ENCODE results near the gene CPNE4.

The CPNE4 gene

DNA sequence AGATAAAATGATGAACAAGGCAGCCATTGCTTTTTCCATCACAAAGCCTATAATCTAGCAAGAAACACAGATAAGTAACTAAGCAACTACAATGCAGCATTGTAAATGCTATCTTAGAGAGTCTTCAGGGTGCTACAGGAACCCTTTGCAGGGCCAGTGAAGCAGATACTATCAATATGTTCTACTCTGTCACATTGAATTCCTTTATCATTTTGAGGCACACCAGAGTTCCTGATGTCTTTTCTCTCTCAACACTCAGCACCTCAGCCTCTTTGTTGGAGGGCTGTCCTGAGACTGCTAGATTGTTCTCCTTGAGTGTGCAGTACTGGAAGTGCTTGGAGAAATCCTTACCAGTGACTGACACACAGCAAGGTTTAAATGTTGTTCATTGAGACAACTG lies 424.6 kb downstream of the CPNE4 start:
- Histone ChIP-seq H3K4me3 (ENCODE audit: low read depth, low read length) (no peak overlapping the region), H3K27me3 (ENCODE audit: control insufficient read depth, insufficient read depth, low read length) (no peaks in the 10 kb centered on the region), H3K4me1 (ENCODE audit: control insufficient read depth, insufficient read depth, low read length) (no peaks in the 10 kb centered on the region), H3K9me3 (ENCODE audit: control insufficient read depth, insufficient read depth, low read length) (no peaks in the 10 kb centered on the region), H3K9ac (ENCODE audit: low read depth, low read length) (no peak overlapping the region), H3K36me3 (ENCODE audit: control insufficient read depth, insufficient read depth, low read length) (no peaks in the 10 kb centered on the region)

- H3K36me3 ChIP-seq (ENCODE audit: control insufficient read depth, insufficient read depth, low read length): no peaks in the 10 kb centered on the region
- H3K9ac ChIP-seq (ENCODE audit: low read depth, low read length): no peak overlapping the region
- no peaks in the 10 kb centered on the region for H3K9me3 ChIP-seq (ENCODE audit: control insufficient read depth, insufficient read depth, low read length)
- no peaks in the 10 kb centered on the region for H3K27me3 ChIP-seq (ENCODE audit: control insufficient read depth, insufficient read depth, low read length)
- no peak overlapping the region for H3K4me3 ChIP-seq (ENCODE audit: low read depth, low read length)
- H3K4me1 ChIP-seq (ENCODE audit: control insufficient read depth, insufficient read depth, low read length): no peaks in the 10 kb centered on the region
Observed at GRCh38 chr3:131608741-131609140, 426.1 kb downstream of the CPNE4 start.

- no peak overlapping the region for H3K9ac ChIP-seq (ENCODE audit: low read depth, low read length)
- no peaks in the 10 kb centered on the region for H3K27me3 ChIP-seq (ENCODE audit: control insufficient read depth, insufficient read depth, low read length)
- no peaks in the 10 kb centered on the region for H3K36me3 ChIP-seq (ENCODE audit: control insufficient read depth, insufficient read depth, low read length)
- no peaks in the 10 kb centered on the region for H3K9me3 ChIP-seq (ENCODE audit: control insufficient read depth, insufficient read depth, low read length)
- no peak overlapping the region for H3K4me3 ChIP-seq (ENCODE audit: low read depth, low read length)
- no peaks in the 10 kb centered on the region for H3K4me1 ChIP-seq (ENCODE audit: control insufficient read depth, insufficient read depth, low read length)
Observed at GRCh38 chr3:131608296-131608695, 426.5 kb downstream of the CPNE4 start.

DNA sequence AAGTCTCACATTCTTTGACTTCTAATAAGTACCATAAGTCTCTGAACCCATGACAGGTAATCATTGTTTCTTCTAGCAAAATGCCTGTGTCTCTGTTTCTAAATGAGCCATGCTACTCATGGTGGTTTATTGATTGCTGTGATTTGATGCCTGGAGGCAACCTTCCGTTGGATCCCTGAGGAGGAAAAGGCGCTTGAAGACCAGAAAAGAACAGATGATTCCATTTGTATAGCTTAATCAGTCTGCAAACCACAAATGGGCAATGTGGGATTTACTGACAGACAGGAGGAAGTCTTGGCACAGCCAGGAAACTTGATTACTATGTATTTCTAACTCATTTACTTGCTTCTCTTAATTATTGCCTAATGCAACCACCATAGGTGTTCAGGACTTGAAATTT lies 428.9 kb downstream of the CPNE4 start:
- H3K9me3 ChIP-seq (ENCODE audit: control insufficient read depth, insufficient read depth, low read length): no peaks in the 10 kb centered on the region
- no peak overlapping the region for H3K4me3 ChIP-seq (ENCODE audit: low read depth, low read length)
- H3K27me3 ChIP-seq (ENCODE audit: control insufficient read depth, insufficient read depth, low read length): no peaks in the 10 kb centered on the region
- no peaks in the 10 kb centered on the region for H3K4me1 ChIP-seq (ENCODE audit: control insufficient read depth, insufficient read depth, low read length)
- H3K9ac ChIP-seq (ENCODE audit: low read depth, low read length): no peak overlapping the region
- H3K36me3 ChIP-seq (ENCODE audit: control insufficient read depth, insufficient read depth, low read length): no peaks in the 10 kb centered on the region

GRCh38 chr3:131602011-131602779 lies 432.6 kb downstream of the CPNE4 start:
- Histone ChIP-seq H3K9ac (ENCODE audit: low read depth, low read length) (no peak overlapping the region), H3K36me3 (ENCODE audit: control insufficient read depth, insufficient read depth, low read length) (no peaks in the 10 kb centered on the region), H3K27me3 (ENCODE audit: control insufficient read depth, insufficient read depth, low read length) (no peaks in the 10 kb centered on the region), H3K4me1 (ENCODE audit: control insufficient read depth, insufficient read depth, low read length) (no peaks in the 10 kb centered on the region), H3K4me3 (ENCODE audit: low read depth, low read length) (no peak overlapping the region), H3K9me3 (ENCODE audit: control insufficient read depth, insufficient read depth, low read length) (no peaks in the 10 kb centered on the region)

DNA sequence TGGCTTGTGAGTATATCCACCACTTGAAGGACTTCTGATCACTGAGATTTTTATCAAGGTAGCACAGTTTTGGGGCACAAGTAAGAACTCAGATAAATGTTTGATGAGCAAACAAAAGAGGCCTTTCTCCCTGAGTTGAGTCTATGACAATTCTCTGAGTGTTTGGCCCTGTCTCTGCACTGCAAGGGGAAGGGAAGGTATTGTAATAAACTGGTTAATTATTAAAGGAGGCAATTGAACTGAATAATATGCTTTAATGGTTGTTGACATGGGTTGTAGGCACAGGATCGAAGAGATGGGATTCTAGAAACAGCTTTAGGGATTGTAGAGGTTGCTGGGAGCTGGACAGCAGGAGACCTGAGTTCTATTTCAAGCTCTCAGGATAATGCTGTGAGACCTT lies 437.0 kb downstream of the CPNE4 start:
- Histone ChIP-seq H3K36me3 (ENCODE audit: control insufficient read depth, insufficient read depth, low read length) (no peaks in the 10 kb centered on the region), H3K9me3 (ENCODE audit: control insufficient read depth, insufficient read depth, low read length) (no peaks in the 10 kb centered on the region), H3K4me3 (ENCODE audit: low read depth, low read length) (no peak overlapping the region), H3K4me1 (ENCODE audit: control insufficient read depth, insufficient read depth, low read length) (no peaks in the 10 kb centered on the region), H3K9ac (ENCODE audit: low read depth, low read length) (no peak overlapping the region), H3K27me3 (ENCODE audit: control insufficient read depth, insufficient read depth, low read length) (no peaks in the 10 kb centered on the region)

- no peaks in the 10 kb centered on the region for H3K9me3 ChIP-seq (ENCODE audit: control insufficient read depth, insufficient read depth, low read length)
Observed at GRCh38 chr3:131596884-131597283, 437.9 kb downstream of the CPNE4 start.

DNA sequence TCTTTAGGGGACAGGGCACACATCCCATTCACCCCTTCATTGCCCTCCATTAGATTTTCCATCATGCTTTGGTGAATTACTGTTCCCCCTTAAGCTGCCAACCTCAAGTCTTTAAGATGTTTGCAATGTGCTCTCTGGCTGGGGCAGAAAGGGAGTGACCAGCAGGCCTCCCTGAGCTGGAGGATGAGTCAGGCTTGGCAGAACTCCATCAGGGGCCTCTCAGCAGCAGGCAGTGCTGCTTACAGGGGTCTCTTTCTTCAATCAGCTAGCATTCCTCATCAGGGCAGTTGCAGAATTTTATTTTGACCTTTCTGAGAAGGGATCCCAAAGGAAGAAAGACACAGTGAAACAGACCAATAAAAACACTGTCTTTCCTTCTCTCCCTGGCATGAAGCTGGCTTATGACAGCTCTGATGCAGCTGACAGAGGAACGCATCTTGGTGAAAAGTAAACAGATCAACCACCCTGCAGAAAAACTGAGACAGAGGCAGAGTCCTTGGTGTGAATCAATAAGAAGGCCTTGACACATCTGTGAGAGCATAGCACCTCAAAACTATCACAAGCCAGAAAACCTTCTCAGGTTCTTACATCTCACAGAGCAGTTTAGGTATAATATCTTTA lies 443.3 kb downstream of the CPNE4 start:
- H3K9ac ChIP-seq (ENCODE audit: low read depth, low read length): no peak overlapping the region
- no peaks in the 10 kb centered on the region for H3K9me3 ChIP-seq (ENCODE audit: control insufficient read depth, insufficient read depth, low read length)
- H3K36me3 ChIP-seq (ENCODE audit: control insufficient read depth, insufficient read depth, low read length): no peaks in the 10 kb centered on the region
- H3K4me1 ChIP-seq (ENCODE audit: control insufficient read depth, insufficient read depth, low read length): no peaks in the 10 kb centered on the region
- no peak overlapping the region for H3K4me3 ChIP-seq (ENCODE audit: low read depth, low read length)
- no peaks in the 10 kb centered on the region for H3K27me3 ChIP-seq (ENCODE audit: control insufficient read depth, insufficient read depth, low read length)

More at GRCh38 chr3:131596884-131597283, 437.9 kb downstream of the CPNE4 start:
- H3K4me3 ChIP-seq (ENCODE audit: low read depth, low read length): no peak overlapping the region
- H3K4me1 ChIP-seq (ENCODE audit: control insufficient read depth, insufficient read depth, low read length): no peaks in the 10 kb centered on the region
- H3K36me3 ChIP-seq (ENCODE audit: control insufficient read depth, insufficient read depth, low read length): no peaks in the 10 kb centered on the region
- H3K9ac ChIP-seq (ENCODE audit: low read depth, low read length): no peak overlapping the region
- H3K27me3 ChIP-seq (ENCODE audit: control insufficient read depth, insufficient read depth, low read length): no peaks in the 10 kb centered on the region

DNA sequence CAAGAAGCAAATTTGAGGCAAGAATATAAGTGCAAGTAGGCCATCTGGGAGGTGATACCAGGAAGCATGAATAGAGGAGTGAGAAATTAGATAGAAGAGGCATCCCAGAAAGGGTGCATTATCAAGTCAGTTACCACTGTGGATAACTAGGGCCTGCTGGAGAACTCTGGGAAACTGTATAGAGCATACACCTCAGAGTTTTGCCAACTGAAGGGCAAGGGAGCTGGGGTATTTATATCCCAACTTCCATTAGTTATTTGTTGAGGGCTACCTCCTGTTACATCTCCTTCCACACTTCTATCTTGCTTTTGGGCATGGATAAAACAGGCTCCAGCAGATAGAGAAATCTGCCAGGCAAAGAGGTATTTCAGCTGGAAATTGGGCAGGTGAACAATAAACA lies 448.5 kb downstream of the CPNE4 start:
- H3K9me3 ChIP-seq (ENCODE audit: control insufficient read depth, insufficient read depth, low read length): no peaks in the 10 kb centered on the region

GRCh38 chr3:131582438-131582837 lies 452.4 kb downstream of the CPNE4 start:
- no peaks in the 10 kb centered on the region for H3K4me1 ChIP-seq (ENCODE audit: control insufficient read depth, insufficient read depth, low read length)
- no peak overlapping the region for H3K4me3 ChIP-seq (ENCODE audit: low read depth, low read length)
- no peaks in the 10 kb centered on the region for H3K36me3 ChIP-seq (ENCODE audit: control insufficient read depth, insufficient read depth, low read length)
- H3K27me3 ChIP-seq (ENCODE audit: control insufficient read depth, insufficient read depth, low read length): no peaks in the 10 kb centered on the region
- H3K9ac ChIP-seq (ENCODE audit: low read depth, low read length): no peak overlapping the region
- no peaks in the 10 kb centered on the region for H3K9me3 ChIP-seq (ENCODE audit: control insufficient read depth, insufficient read depth, low read length)

More for the DNA sequence above, 448.5 kb downstream of the CPNE4 start:
- Histone ChIP-seq H3K36me3 (ENCODE audit: control insufficient read depth, insufficient read depth, low read length) (no peaks in the 10 kb centered on the region), H3K9ac (ENCODE audit: low read depth, low read length) (no peak overlapping the region), H3K4me1 (ENCODE audit: control insufficient read depth, insufficient read depth, low read length) (no peaks in the 10 kb centered on the region), H3K4me3 (ENCODE audit: low read depth, low read length) (no peak overlapping the region), H3K27me3 (ENCODE audit: control insufficient read depth, insufficient read depth, low read length) (no peaks in the 10 kb centered on the region)

- H3K4me3 ChIP-seq (ENCODE audit: low read depth, low read length): no peak overlapping the region
- H3K4me1 ChIP-seq (ENCODE audit: control insufficient read depth, insufficient read depth, low read length): no peaks in the 10 kb centered on the region
- H3K36me3 ChIP-seq (ENCODE audit: control insufficient read depth, insufficient read depth, low read length): no peaks in the 10 kb centered on the region
- no peak overlapping the region for H3K9ac ChIP-seq (ENCODE audit: low read depth, low read length)
- H3K9me3 ChIP-seq (ENCODE audit: control insufficient read depth, insufficient read depth, low read length): no peaks in the 10 kb centered on the region
- H3K27me3 ChIP-seq (ENCODE audit: control insufficient read depth, insufficient read depth, low read length): no peaks in the 10 kb centered on the region
Observed at GRCh38 chr3:131568460-131568859, 466.4 kb downstream of the CPNE4 start.

- H3K36me3 ChIP-seq (ENCODE audit: control insufficient read depth, insufficient read depth, low read length): no peaks in the 10 kb centered on the region
- H3K9me3 ChIP-seq (ENCODE audit: control insufficient read depth, insufficient read depth, low read length): no peaks in the 10 kb centered on the region
- no peaks in the 10 kb centered on the region for H3K27me3 ChIP-seq (ENCODE audit: control insufficient read depth, insufficient read depth, low read length)
Observed at GRCh38 chr3:131564812-131565211, 470.0 kb downstream of the CPNE4 start.

More at GRCh38 chr3:131564812-131565211, 470.0 kb downstream of the CPNE4 start:
- Histone ChIP-seq H3K4me1 (ENCODE audit: control insufficient read depth, insufficient read depth, low read length) (peaks cover 3% of the 10 kb centered on the region), H3K4me3 (ENCODE audit: low read depth, low read length) (no peak overlapping the region), H3K9ac (ENCODE audit: low read depth, low read length) (no peak overlapping the region)
